ENCODE measurements around the gene CAPN14.

The CAPN14 gene

GRCh38 chr2:31226266-31226665 lies 9.0 kb upstream of the CAPN14 start:
- DNase-seq (ENCODE audit: low read depth in 2 of 2): no peak

- DNase-seq (ENCODE audit: low read depth in 2 of 2): no peak
These were observed 6.4 kb upstream of the CAPN14 start for GRCh38 chr2:31223749-31224148.

DNA sequence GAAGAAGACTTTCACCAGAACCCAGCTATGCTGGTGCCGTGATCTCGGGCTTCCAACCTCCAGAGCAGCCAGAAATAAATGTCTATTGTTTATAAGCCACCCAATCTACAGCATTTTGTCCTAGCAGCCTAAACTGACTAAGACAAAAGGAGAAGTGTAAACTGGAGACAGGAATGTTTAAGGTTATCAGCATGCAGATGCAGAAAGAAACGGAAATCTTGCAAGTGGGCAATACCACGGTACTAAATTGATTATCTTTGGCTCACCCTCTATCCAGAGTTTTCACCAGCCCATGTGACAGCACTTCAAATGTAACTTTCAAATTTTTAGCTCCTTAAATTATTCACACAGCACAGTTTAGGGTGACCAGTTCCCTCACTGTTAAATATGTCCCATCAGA lies 5.7 kb upstream of the CAPN14 start:
- DNase-seq (ENCODE audit: low read depth in 2 of 2): no peak

- DNase-seq (ENCODE audit: low read depth in 2 of 2): no peak
These were observed 4.8 kb upstream of the CAPN14 start for GRCh38 chr2:31222071-31222470.

GRCh38 chr2:31221544-31221943 lies 4.2 kb upstream of the CAPN14 start:
- DNase-seq (ENCODE audit: low read depth in 2 of 2): no peak

DNA sequence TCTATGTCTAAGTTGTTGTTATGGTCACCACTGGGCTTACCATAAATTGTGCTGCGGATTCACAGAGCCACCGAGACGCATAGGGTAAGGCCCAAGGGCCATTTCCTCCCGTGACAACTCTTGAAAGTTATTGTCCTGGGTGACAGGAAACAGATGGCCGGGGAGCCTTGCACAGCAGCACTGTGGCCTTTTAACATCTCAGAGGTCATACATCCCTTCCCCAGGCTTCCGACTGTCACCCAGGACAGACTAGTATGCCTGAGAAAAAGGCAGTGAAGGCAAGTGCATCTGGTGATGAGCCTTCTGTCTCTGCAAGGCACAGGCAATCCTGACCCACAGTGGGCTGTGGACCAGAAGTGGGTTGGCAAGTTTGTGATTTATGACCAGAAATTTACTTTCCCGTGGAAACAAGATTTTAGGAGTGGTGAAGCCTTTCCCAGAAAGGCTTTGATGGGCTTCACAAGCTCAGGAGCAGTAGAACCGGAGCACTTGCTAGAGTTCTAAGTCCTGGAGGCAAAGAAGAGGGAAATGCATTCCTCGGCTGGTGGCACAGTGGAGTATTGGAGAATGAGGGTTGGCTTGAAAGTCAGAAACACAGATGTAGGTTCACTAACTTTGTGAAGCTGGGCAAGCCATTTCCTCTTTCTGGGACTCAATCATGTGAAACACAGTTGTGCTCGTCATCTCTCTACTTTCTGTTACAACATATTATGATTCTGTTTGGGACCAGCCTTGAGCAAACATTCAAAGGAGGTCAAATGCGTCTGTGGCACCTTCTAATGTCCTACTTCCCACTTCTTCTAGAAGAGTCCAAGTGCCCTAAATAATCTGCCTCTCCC lies 2.0 kb upstream of the CAPN14 start:
- DNase-seq (ENCODE audit: low read depth in 2 of 2): no peak

- DNase-seq (ENCODE audit: low read depth in 2 of 2): no peak
These were observed 581 bp downstream of the CAPN14 start for GRCh38 chr2:31216734-31217133.

DNA sequence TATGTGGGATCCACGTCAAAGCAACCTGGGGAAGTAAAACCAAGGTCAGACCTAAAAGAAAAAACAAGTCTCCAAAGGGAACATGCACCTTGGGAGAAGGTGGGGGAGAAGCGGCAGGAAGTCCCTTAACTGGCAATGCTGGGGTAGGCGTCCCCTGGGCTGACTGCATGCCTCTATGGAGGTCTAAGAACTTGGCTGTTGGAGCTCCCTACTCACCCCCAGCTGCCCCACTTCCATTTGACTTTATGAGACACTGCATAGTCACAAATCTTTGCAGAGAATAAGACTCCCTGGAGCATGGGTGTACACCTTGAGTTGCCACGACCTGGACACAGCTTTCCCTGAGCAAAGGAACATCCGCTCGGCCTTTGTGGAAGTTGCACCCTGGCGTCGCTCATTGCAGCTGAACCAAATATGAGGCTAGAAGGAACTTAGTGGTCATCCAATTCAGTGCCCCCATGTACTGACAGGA lies 2.8 kb downstream of the CAPN14 start:
- DNase-seq (ENCODE audit: low read depth in 2 of 2): no peak

DNA sequence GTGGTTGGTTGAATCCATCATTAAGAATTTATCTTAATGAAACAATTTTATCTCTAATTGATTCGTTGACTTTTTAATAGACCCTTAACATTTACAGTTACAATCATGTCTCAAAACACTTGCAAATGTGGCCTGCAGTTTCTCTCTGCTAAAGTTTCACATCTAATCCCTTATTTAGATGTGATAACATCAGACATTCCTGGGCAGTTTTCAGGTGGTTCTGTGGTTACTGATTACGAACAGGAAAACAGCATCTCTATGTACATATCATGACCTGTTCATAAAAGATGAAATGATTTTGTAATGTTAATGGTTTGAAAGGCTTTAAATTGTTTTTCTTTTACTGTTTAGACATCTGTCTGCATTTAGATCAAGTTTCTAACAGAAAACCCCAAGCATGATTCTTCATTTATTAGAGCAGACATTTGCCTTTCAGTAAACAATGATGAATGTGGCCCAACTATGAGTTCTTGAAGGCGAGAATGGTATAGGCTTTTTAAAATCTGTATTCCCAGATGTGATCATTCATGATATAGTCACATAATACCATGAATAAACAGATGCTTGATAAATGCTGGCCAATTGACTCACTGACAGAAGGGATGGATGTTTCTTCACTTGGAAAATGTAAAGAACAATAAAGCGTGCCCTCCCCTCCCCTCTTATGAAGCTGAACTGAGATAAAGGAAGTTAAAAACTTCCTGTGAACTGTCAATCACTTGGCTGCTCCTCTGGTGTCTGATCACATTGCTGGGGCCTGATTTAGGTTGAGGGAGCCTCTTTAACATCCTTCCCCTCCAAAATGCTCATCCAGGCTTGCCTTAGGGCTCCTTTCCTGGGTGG lies 3.5 kb downstream of the CAPN14 start:
- no peak for DNase-seq (ENCODE audit: low read depth in 2 of 2)

DNA sequence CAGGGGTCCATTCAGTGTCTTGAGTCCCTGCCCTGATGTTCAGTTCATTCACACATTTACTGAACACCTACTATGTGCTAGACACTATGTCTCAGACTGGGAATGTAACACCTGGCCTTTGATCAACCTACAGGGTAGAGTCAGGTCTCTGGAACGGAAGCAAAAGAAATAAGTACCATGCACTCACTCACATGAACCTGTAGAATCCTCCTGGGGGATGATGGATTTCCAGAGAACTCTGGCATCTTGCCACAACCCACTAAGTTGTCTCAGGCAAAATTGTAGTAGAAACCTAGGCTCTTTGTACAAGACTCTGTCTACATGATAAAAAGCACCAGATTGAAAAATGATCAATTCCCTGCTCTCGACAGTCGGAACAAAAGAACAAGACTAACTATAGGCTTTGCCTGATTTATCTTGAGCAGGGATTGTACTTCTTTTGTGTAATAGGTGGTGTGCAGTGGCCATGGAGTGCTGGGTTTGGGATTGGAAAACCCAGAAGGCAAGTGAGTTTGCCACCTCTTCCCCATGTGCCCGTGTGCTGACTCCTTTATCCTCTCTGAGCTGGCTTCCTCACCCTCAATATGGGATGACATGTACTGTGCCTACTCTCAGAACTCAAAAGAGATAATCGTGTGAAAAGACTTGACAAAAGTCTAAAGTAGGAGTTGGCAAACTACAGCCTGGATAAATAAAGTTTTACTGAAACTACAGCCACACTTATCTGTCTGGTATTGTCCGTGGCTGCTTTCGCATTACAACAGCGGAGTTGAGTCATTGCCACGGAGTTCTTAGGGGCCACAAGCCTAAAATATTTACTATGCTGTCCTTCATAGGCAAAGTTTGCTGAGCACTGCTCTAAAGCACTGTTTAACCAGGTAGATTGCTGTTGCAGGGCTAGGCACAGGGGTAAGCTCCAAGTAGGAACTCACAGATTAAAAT lies 4.4 kb downstream of the CAPN14 start:
- no peak for DNase-seq (ENCODE audit: low read depth in 2 of 2)

- DNase-seq (ENCODE audit: low read depth in 2 of 2): no peak
These were observed 9.1 kb downstream of the CAPN14 start for GRCh38 chr2:31208240-31208639.

- DNase-seq (ENCODE audit: low read depth in 2 of 2): no peak
These were observed 9.5 kb downstream of the CAPN14 start for GRCh38 chr2:31207790-31208189.

- no peak for DNase-seq (ENCODE audit: low read depth in 2 of 2)
These were observed 11.7 kb downstream of the CAPN14 start for GRCh38 chr2:31205613-31206012.

GRCh38 chr2:31205186-31205585 lies 12.1 kb downstream of the CAPN14 start:
- DNase-seq (ENCODE audit: low read depth in 2 of 2): no peak

DNA sequence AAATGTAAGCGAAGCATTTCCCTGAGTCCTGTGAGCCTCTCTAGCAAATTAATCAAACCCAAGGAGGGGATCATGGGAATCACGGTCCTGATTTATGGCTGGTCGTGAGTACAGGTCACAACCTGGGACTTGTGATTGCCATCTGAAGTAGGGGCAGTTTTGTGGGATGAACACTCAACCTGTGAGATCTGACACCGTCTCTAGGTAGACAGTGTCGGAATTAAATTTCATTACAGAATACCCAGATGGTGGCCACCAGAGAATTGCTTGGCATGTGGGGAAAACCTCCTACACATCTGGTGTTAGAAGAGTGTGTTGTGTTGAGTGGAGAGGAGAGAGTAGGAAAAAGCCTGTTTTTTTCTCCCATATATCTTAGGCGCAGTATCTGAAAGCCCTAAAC lies 12.5 kb downstream of the CAPN14 start:
- no peak for DNase-seq (ENCODE audit: low read depth in 2 of 2)

DNA sequence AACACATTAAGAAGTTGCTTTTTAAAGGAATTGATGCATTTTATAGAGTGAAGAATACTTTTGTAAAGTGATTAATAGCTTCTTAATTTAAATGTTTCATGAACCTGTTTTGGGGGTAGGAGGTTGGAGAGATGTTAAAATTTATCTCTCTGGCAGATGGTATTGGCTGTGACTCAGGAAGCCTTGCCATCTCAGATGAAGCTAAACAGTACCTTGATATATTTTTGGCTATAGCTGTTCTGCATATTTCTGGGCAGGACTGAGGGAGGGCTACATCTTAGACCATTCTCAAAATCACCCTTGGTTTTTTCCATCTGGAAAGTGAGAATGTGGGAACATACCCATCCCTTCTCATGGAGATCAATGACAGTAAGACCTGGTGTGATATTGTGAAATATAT lies 13.4 kb downstream of the CAPN14 start:
- no peak for DNase-seq (ENCODE audit: low read depth in 2 of 2)

- no peak for DNase-seq (ENCODE audit: low read depth in 2 of 2)
These were observed 14.5 kb downstream of the CAPN14 start for GRCh38 chr2:31202833-31203232.

DNA sequence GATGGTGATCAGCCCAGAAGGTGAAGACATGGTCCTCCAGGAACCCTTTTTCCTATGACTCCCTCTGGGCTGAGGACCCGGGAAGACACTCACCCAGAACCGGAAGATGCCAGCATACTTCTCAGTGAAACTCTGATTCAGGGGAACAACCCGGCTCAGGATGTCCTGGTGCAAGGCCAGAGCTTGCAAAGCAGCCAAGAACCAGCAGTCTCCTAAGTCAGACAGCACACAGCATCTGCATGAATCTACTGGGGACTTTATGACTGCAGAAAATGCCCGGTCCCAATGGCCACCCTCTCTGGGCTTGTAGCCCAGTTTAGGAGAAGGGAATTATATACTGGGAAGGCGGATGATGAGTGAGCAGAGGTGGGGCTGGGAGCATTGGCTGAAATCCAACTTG lies 15.3 kb downstream of the CAPN14 start:
- no peak for DNase-seq (ENCODE audit: low read depth in 2 of 2)

DNA sequence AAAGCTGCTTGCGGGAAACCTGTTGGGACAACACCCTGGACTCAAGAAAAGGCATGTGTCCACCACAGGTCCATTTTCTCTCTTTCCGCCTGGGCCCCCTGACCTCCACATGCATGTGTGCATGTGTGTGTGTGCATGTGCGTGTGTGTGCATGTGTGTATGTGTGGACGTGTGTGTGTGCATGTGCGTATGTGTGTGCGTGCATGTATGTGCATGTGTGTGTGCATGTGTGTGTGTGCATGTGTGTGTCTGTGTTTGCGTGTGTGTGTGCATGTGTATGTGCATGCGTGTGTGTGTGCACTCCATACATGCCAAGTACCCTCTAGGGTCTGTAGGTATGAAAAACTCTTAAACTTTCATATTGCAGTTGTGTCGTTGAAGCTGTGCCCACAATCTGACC lies 16.3 kb downstream of the CAPN14 start:
- no peak for DNase-seq (ENCODE audit: low read depth in 2 of 2)

- no peak for DNase-seq (ENCODE audit: low read depth in 2 of 2)
These were observed 18.1 kb downstream of the CAPN14 start for GRCh38 chr2:31199206-31199605.

DNA sequence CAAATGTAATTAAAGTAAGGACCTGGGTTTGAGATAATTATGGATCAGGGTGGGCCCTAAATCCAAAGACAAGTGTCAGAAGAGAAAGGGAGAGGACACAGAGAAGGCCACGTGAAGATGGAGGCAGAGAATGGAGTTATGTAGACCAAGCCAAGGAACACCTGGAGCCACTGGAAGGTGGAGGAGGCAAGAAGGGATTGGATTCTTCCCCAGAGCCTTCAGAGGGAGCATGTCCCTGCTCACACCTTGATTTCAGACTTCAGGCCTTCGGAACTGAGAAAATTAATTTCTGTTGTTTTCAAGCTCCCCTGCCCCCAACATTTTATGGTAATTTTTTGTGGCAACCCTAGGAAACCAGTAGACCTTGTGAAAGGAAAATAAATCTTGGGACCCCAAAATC lies 19.6 kb downstream of the CAPN14 start:
- DNase-seq (ENCODE audit: low read depth in 2 of 2): no peak

- DNase-seq (ENCODE audit: low read depth in 2 of 2): no peak
These were observed 20.1 kb downstream of the CAPN14 start for GRCh38 chr2:31197166-31197565.

Measured in fibroblast of skin of left biceps (primary cell).